Activated CD4-positive, alpha-beta T cell treated with anti-CD3 and anti-CD28 coated beads for 36 hours (primary cell): Measurements from ENCODE around the gene ZNF202. TPM values are rescaled to one million over a fixed set of nuclear protein-coding genes. Genes with fewer than 3 reads are reported as not detected.
A peak's percentile ranks its signal among the peaks of the same experiment; 100 is the strongest.
"Not testable (repeated sequence)": the region's sequence is repeated elsewhere in the genome, so short reads cannot be mapped to it uniquely, and the experiment has no call there.

ENCODE experiments used
- ATAC-seq: fragments of 200-7000 bp; cut with Tn5 transposase; one replicate; pipeline ENCODE4 v1.10.0; 2021; ENCODE audit warnings: mild to moderate bottlenecking, moderate library complexity
- CTCF ChIA-PET: fragments of 350-600 bp; sonication (Branson Sonifier 250); formaldehyde crosslinking; loops from one replicate; lab custom pipeline; 2021; ENCODE audit warnings: antibody characterized with exemption; lab: Charles Lee
- POLR2A ChIA-PET: fragments of 350-600 bp; sonication (Branson Sonifier 250); formaldehyde crosslinking; loops from one replicate; lab custom pipeline; 2021; ENCODE audit warnings: antibody characterized with exemption, inconsistent platforms; lab: Charles Lee
- DNase-seq: peaks from one replicate; pipeline ENCODE4 v3.0.0-alpha.2; 2020
- H3K27ac Mint-ChIP-seq: one replicate; pipeline ENCODE4 v1.8.0; 2021; ENCODE audit warnings: mixed read lengths
- H3K27me3 Mint-ChIP-seq: one replicate; pipeline ENCODE4 v1.8.0; 2021; ENCODE audit warnings: mixed read lengths
- H3K36me3 Mint-ChIP-seq: one replicate; pipeline ENCODE4 v1.8.0; 2021; ENCODE audit warnings: low read depth, mixed read lengths
- H3K4me1 Mint-ChIP-seq: one replicate; pipeline ENCODE4 v1.8.0; 2021; ENCODE audit warnings: mixed read lengths
- H3K4me3 Mint-ChIP-seq: one replicate; pipeline ENCODE4 v1.8.0; 2021; ENCODE audit warnings: mild to moderate bottlenecking, moderate library complexity, mixed read lengths
- H3K9me3 Mint-ChIP-seq: one replicate; pipeline ENCODE4 v1.8.0; 2021; ENCODE audit warnings: low read depth, mixed read lengths
- intact Hi-C, 2 experiments: fragments of 100-400 bp; cut with DNase I in 1 of 2; cut with micrococcal nuclease in 1 of 2; formaldehyde crosslinking; loops; one replicate each; pipeline versions ENCODE4 v1.14.2 to v1.15.1; 2022 to 2024; cut with DNase I, micrococcal nuclease
- total RNA-seq, 2 experiments: library from RNA; stranded (reverse); gene quantifications; one replicate each; pipeline ENCODE4 v1.2.3, GENCODE V29; 2021

ZNF202 gene
- total RNA-seq, 2 experiments from 2014 or later, result 9.5 to 12.1 TPM

DNA sequence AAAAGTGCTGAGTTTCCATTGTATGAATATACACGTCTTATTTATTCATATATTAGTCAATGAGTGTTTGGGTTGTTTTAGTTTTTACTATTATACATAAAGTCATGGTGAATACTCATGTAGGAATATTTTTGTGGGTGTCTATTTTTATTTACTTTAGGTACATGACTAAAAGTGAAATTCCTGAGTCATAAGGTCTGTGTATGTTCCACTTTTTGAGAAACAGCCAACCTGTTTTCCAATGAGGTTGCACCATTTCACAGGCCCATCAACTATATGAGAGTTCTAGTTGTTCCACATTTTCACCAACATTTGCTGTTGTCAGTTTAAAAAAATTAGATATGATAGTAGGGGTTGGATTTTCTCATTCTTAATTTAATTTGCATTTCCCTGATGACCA, 19.4 kb upstream of the ZNF202 start:
- DNase-seq, result no peak
- ATAC-seq, result peak; percentile 23
- H3K9me3 Mint-ChIP-seq, result peaks cover 14% of the 10 kb centered on the region
- H3K27me3 Mint-ChIP-seq, result peaks cover 11% of the 10 kb centered on the region
- intact Hi-C loops, result no loop called here
- H3K27ac Mint-ChIP-seq, result no peak overlapping the region
- ChIA-PET POLR2A (no interaction called here), CTCF (no interaction called here)
- no peaks in the 10 kb centered on the region for H3K36me3 Mint-ChIP-seq
- H3K4me1 Mint-ChIP-seq, result no peaks in the 10 kb centered on the region
- no peak overlapping the region for H3K4me3 Mint-ChIP-seq

- H3K4me1 Mint-ChIP-seq, result no peaks in the 10 kb centered on the region
- ATAC-seq (no peak), DNase-seq (no peak)
- no peaks in the 10 kb centered on the region for H3K36me3 Mint-ChIP-seq
- peaks cover 8% of the 10 kb centered on the region for H3K9me3 Mint-ChIP-seq
- POLR2A ChIA-PET, result no interaction called here
- H3K4me3 Mint-ChIP-seq, result no peak overlapping the region
- CTCF ChIA-PET, result no interaction called here
- H3K27ac Mint-ChIP-seq, result no peak overlapping the region
- intact Hi-C loops, result no loop called here
- peaks cover 16% of the 10 kb centered on the region for H3K27me3 Mint-ChIP-seq
These were observed 16.5 kb upstream of the ZNF202 start for GRCh38 chr11:123757976-123758375.

- Mint-ChIP-seq H3K4me3 (no peak overlapping the region), H3K9me3 (no peaks in the 10 kb centered on the region), H3K4me1 (no peaks in the 10 kb centered on the region), H3K27ac (no peak overlapping the region), H3K36me3 (no peaks in the 10 kb centered on the region), H3K27me3 (peaks cover 29% of the 10 kb centered on the region)
- ChIA-PET POLR2A (interaction anchor here (0.6 kb wide), 1 partner anchor 100 kb away, joined by 4 read pairs; no protein-coding TSS in a partner anchor), CTCF (no interaction called here)
- ATAC-seq, result no peak
- intact Hi-C loops, result no loop called here
- DNase-seq, result no peak
These were observed 14.4 kb upstream of the ZNF202 start for GRCh38 chr11:123755813-123756212.

GRCh38 chr11:123755344-123755743, 13.9 kb upstream of the ZNF202 start:
- Mint-ChIP-seq H3K36me3 (no peaks in the 10 kb centered on the region), H3K27ac (no peak overlapping the region), H3K4me3 (no peak overlapping the region), H3K27me3 (peaks cover 32% of the 10 kb centered on the region), H3K4me1 (no peaks in the 10 kb centered on the region), H3K9me3 (no peaks in the 10 kb centered on the region)
- DNase-seq (no peak), ATAC-seq (no peak)
- POLR2A ChIA-PET, result interaction anchor here (0.6 kb wide), 1 partner anchor 101 kb away, joined by 4 read pairs; no protein-coding TSS in a partner anchor
- intact Hi-C loops, result no loop called here
- CTCF ChIA-PET, result no interaction called here

GRCh38 chr11:123754101-123754568, 12.7 kb upstream of the ZNF202 start, which contains the start of gene OR6X1:
Gene OR6X1, minus strand, starts transcription at chr11:123754518. Its CDS starts 0 bp downstream, at chr11:123754518.
- ChIA-PET CTCF (no interaction called here), POLR2A (no interaction called here)
- peaks cover 36% of the 10 kb centered on the region for H3K27me3 Mint-ChIP-seq
- H3K36me3 Mint-ChIP-seq, result no peaks in the 10 kb centered on the region
- ATAC-seq (no peak), DNase-seq (no peak)
- H3K9me3 Mint-ChIP-seq, result no peaks in the 10 kb centered on the region
- H3K4me1 Mint-ChIP-seq, result no peaks in the 10 kb centered on the region
- no peak within 1 kb of the TSS for H3K4me3 Mint-ChIP-seq
- H3K27ac Mint-ChIP-seq, result no peak within 1 kb of the TSS
- intact Hi-C loops, result no loop called here

GRCh38 chr11:123753110-123753509, 11.7 kb upstream of the ZNF202 start:
- Mint-ChIP-seq H3K4me1 (no peaks in the 10 kb centered on the region), H3K27ac (no peak overlapping the region), H3K9me3 (no peaks in the 10 kb centered on the region), H3K36me3 (no peaks in the 10 kb centered on the region), H3K4me3 (no peak overlapping the region), H3K27me3 (peaks cover 38% of the 10 kb centered on the region)
- DNase-seq (no peak), ATAC-seq (no peak)
- intact Hi-C loops, result no loop called here
- ChIA-PET POLR2A (no interaction called here), CTCF (no interaction called here)

- no peak for ATAC-seq
- POLR2A ChIA-PET, result no interaction called here
- no peak overlapping the region for H3K27ac Mint-ChIP-seq
These were observed 10.3 kb upstream of the ZNF202 start for GRCh38 chr11:123751781-123752180.

GRCh38 chr11:123748349-123748748, 6.9 kb upstream of the ZNF202 start:
- peaks cover 30% of the 10 kb centered on the region for H3K27me3 Mint-ChIP-seq
- CTCF ChIA-PET, ATAC-seq, DNase-seq, H3K9me3 Mint-ChIP-seq, H3K4me1 Mint-ChIP-seq, H3K27ac Mint-ChIP-seq, H3K36me3 Mint-ChIP-seq, H3K4me3 Mint-ChIP-seq, intact Hi-C loops, POLR2A ChIA-PET: not testable (repeated sequence)

More at GRCh38 chr11:123751781-123752180, 10.3 kb upstream of the ZNF202 start:
- CTCF ChIA-PET, result no interaction called here
- H3K4me3 Mint-ChIP-seq, result no peak overlapping the region
- DNase-seq, result no peak
- no peaks in the 10 kb centered on the region for H3K4me1 Mint-ChIP-seq
- H3K36me3 Mint-ChIP-seq, result no peaks in the 10 kb centered on the region
- peaks cover 35% of the 10 kb centered on the region for H3K27me3 Mint-ChIP-seq
- intact Hi-C loops, result no loop called here
- no peaks in the 10 kb centered on the region for H3K9me3 Mint-ChIP-seq

DNA sequence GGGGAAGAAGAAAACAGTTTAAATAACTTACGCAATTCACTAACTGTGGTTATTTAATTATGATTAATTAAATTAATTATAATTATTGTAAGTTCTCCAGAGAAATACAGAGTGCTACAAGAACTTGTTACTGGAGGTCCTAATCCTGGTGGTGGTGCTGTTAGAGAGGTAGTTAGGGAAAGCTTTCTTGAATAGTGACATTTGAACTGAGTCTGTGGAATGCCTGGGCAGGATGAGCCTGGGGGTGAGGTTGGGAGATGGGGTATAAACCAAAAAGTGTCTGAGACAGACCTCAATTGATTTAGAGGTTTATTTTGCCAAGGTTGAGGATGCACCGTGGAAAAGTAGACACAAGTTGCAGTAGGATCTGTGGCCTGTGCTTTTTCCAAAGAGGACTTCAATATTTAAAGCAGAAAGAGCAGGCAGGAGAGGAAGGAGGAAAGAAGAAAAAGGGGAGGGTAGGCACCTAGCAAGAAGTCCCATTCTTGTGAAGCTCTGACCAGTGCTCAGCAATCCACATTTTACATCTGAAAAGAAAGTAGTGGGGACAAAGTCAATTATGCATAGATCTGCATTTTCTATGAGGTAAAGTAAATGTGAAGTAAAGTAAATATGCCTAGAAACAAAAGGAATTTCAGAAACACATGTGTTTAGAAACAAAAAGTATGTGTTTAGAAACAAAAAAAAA, 4.4 kb upstream of the ZNF202 start:
- no peak for DNase-seq
- intact Hi-C loops, result no loop called here
- Mint-ChIP-seq H3K4me1 (peaks cover 6% of the 10 kb centered on the region), H3K27ac (no peak overlapping the region), H3K27me3 (peaks cover 17% of the 10 kb centered on the region), H3K9me3 (no peaks in the 10 kb centered on the region), H3K4me3 (no peak overlapping the region), H3K36me3 (no peaks in the 10 kb centered on the region)
- no peak for ATAC-seq
- ChIA-PET CTCF (interaction anchor here (0.6 to 1.2 kb wide), 3 partner anchors 39 to 441 kb away, joined by 3 read pairs; no protein-coding TSS in a partner anchor), POLR2A (no interaction called here)

GRCh38 chr11:123742724-123743120, 1.3 kb upstream of the ZNF202 start:
- Mint-ChIP-seq H3K36me3 (peaks cover 13% of the 10 kb centered on the region), H3K27me3 (peaks cover 3% of the 10 kb centered on the region)
- POLR2A ChIA-PET, result interaction anchor here (0.6 kb wide), 1 partner anchor 310 kb away, joined by 5 read pairs; no protein-coding TSS in a partner anchor

DNA sequence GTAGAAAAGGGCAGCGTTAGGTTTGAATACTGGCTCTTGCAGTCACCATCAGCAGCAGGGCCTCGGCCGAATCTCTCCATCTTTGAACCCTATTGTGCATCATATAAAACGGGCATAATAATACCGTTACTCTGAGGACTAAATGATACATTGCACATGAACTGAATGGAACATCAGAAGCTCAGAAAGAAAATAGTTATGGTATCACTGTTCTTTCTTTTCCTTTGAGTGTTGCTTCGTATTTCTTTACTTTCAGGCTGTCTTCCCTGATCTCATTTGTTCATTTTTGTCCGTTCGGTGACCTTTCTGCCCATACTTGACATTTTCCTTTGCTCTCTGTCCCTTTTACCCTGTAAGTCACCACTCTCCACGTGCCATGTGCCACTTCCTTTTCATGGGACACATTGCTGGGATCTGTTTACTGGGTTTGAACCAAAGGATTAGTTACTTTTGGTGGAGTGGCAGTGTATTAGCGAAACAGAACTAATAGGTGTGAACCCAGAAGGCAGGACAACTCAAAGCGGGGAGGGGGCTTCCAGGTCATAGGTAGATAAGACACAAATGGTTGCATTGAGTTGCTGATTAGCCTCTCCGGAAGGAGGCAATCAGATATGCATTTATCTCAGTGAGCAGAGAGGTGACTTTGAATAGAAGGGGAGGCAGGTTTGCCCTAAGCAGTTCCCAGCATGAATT, 717 bp upstream of the ZNF202 start:
- ChIA-PET POLR2A (interaction anchor here (0.6 kb wide), 1 partner anchor 310 kb away, joined by 5 read pairs; no protein-coding TSS in a partner anchor), CTCF (interaction anchor here (0.9 kb wide), 1 partner anchor 33 kb away, joined by 3 read pairs; no protein-coding TSS in a partner anchor)
- peak; percentile 46 for ATAC-seq
- Mint-ChIP-seq H3K4me1 (peaks cover 31% of the 10 kb centered on the region), H3K27me3 (peaks cover 2% of the 10 kb centered on the region), H3K36me3 (peaks cover 19% of the 10 kb centered on the region), H3K27ac (peak overlapping the region; percentile 97), H3K4me3 (peak overlapping the region; percentile 81), H3K9me3 (no peaks in the 10 kb centered on the region)
- DNase-seq, result peak; percentile 33
- intact Hi-C loops, result loop anchor here (5.0 kb wide), 3 partner anchors 375 to 930 kb away; partner anchors contain the start of genes SIAE (in 1 of the 2), SPA17 (in 1 of the 2) and VWA5A (in 1 of the 2)

More at GRCh38 chr11:123742724-123743120, 1.3 kb upstream of the ZNF202 start:
- Mint-ChIP-seq H3K27ac (peak overlapping the region; percentile 97), H3K4me1 (peaks cover 29% of the 10 kb centered on the region), H3K4me3 (peak overlapping the region; percentile 81), H3K9me3 (no peaks in the 10 kb centered on the region)
- DNase-seq, result no peak
- ATAC-seq, result no peak
- CTCF ChIA-PET, result interaction anchor here (0.9 to 1.0 kb wide), 2 partner anchors 32 to 163 kb away, joined by 3 read pairs; no protein-coding TSS in a partner anchor
- intact Hi-C loops, result loop anchor here (5.0 kb wide), 3 partner anchors 375 to 930 kb away; partner anchors contain the start of genes SIAE (in 1 of the 2), SPA17 (in 1 of the 2) and VWA5A (in 1 of the 2)
